Right cardiac atrium (tissue), 5 donors: ENCODE measurements around the gene PPM1L. TPM values are rescaled to one million over a fixed set of nuclear protein-coding genes. Genes with fewer than 3 reads are reported as not detected.

Experiments used
- ATAC-seq, 2 donors: fragments of 200-7000 bp; cut with Tn5 transposase; one replicate each; pipeline versions ENCODE4 v1.8.0 to v1.9.1; 2020; ENCODE audit warnings: moderate library complexity in 2 of 2, mild to moderate bottlenecking in 1 of 2
- DNase-seq, 3 donors: peaks; one replicate each; pipeline ENCODE4 v3.0.0-alpha.2; 2020
- H3K27ac ChIP-seq: one replicate; pipeline ENCODE4 v1.5.1; 2013; ENCODE audit warnings: mild to moderate bottlenecking, low read length, control low read depth, moderate library complexity
- H3K27me3 ChIP-seq: one replicate; pipeline ENCODE4 v1.6.1; 2013; ENCODE audit not compliant: control insufficient read depth, insufficient read depth
- H3K4me1 ChIP-seq: one replicate; pipeline ENCODE4 v1.6.1; 2013; ENCODE audit warnings: low read length; ENCODE audit not compliant: control insufficient read depth, insufficient read depth
- H3K4me3 ChIP-seq: one replicate; pipeline ENCODE4 v1.5.1; 2013; ENCODE audit warnings: low read length, control low read depth
- H3K9me3 ChIP-seq: one replicate; pipeline ENCODE4 v1.6.1; 2013; ENCODE audit warnings: low read length; ENCODE audit not compliant: control insufficient read depth
- WGBS: extraction: QIAGEN DNeasy Blood & Tissue Kit; methylation state at CpG from one replicate; pipeline ENCODE4 v1.1.7; 2013; 5-methylcytosine and 5-hydroxymethylcytosine counted together
- intact Hi-C, 4 donors: fragments of 100-400 bp; cut with DNase I; formaldehyde crosslinking; loops; one replicate each; pipeline versions ENCODE4 v1.11.0 to v1.14.0; 2022 to 2023
- polyA plus RNA-seq: library from polyadenylated mRNA; stranded (reverse); fragments of 200-250 nt; gene quantifications from one replicate; pipeline ENCODE4 v1.2.3, GENCODE V29; 2013
- total RNA-seq, 4 donors: library from RNA; stranded (reverse); fragmentation: NEBNext Ultra II Directional; extraction: Animal tissue kit (Norgen Biotek cat#: 25700); gene quantifications; one replicate each; pipeline ENCODE4 v1.2.1, GENCODE V29; 2021
- donor health status: healthy with polysubstance abuse.
- donor health status: DM: no; HTN: yes; CAD: no.
- donor health status: DM: no; HTN: no; CAD: no.
- donor health status: DM: no; HTN: yes; CAD: no; lungs with severe emphysema.
- donor health status: DM: yes; HTN: yes; CAD: no.

The PPM1L gene
- total and polyA plus RNA-seq, 5 donors, result 6.1 to 31.7 (median 24.0) TPM

GRCh38 chr3:161042023-161042501 lies 286.0 kb downstream of the PPM1L start:
- ATAC-seq, result no peak
- H3K27ac ChIP-seq, result no peak overlapping the region
- intact Hi-C loops, result no loop called here
- no peak for DNase-seq
- H3K4me1 ChIP-seq, result no peaks in the 10 kb centered on the region
- no peaks in the 10 kb centered on the region for H3K9me3 ChIP-seq
- WGBS, result 83% methylated on average over 2 of the region's 2 CpGs
- no peaks in the 10 kb centered on the region for H3K27me3 ChIP-seq
- H3K4me3 ChIP-seq, result no peak overlapping the region

- no peak overlapping the region for H3K4me3 ChIP-seq
- ATAC-seq (no peak), DNase-seq (no peak)
- intact Hi-C loops, result no loop called here
- no peaks in the 10 kb centered on the region for H3K9me3 ChIP-seq
- no peaks in the 10 kb centered on the region for H3K27me3 ChIP-seq
- H3K4me1 ChIP-seq, result no peaks in the 10 kb centered on the region
- WGBS, result 77% methylated on average over 5 of the region's 5 CpGs
- H3K27ac ChIP-seq, result no peak overlapping the region
Observed at GRCh38 chr3:161043336-161044035, 287.5 kb downstream of the PPM1L start.

GRCh38 chr3:161049683-161050248 lies 293.7 kb downstream of the PPM1L start:
- no peaks in the 10 kb centered on the region for H3K27me3 ChIP-seq
- no peaks in the 10 kb centered on the region for H3K4me1 ChIP-seq
- H3K4me3 ChIP-seq, result no peak overlapping the region
- ATAC-seq (no peak), DNase-seq (no peak)
- WGBS, result 80% methylated on average over 4 of the region's 4 CpGs
- H3K9me3 ChIP-seq, result no peaks in the 10 kb centered on the region
- intact Hi-C loops, result no loop called here
- no peak overlapping the region for H3K27ac ChIP-seq

GRCh38 chr3:161050935-161051334 lies 294.9 kb downstream of the PPM1L start:
- intact Hi-C loops, result no loop called here
- peak in 1 of 2 donors; percentile 36 for ATAC-seq
- no peaks in the 10 kb centered on the region for H3K27me3 ChIP-seq
- no peak overlapping the region for H3K4me3 ChIP-seq
- H3K27ac ChIP-seq, result no peak overlapping the region
- no peaks in the 10 kb centered on the region for H3K9me3 ChIP-seq
- no peaks in the 10 kb centered on the region for H3K4me1 ChIP-seq
- no peak for DNase-seq
- WGBS, result 85% methylated on average over 3 of the region's 3 CpGs

GRCh38 chr3:161051856-161052255 lies 295.8 kb downstream of the PPM1L start:
- intact Hi-C loops, result no loop called here
- 88% methylated on average over 6 of the region's 6 CpGs for WGBS
- Histone ChIP-seq H3K4me3 (no peak overlapping the region), H3K9me3 (no peaks in the 10 kb centered on the region), H3K4me1 (no peaks in the 10 kb centered on the region), H3K27ac (no peak overlapping the region), H3K27me3 (no peaks in the 10 kb centered on the region)
- DNase-seq (no peak), ATAC-seq (no peak)

- intact Hi-C loops, result no loop called here
- Histone ChIP-seq H3K27ac (no peak overlapping the region), H3K27me3 (no peaks in the 10 kb centered on the region), H3K4me3 (no peak overlapping the region), H3K9me3 (no peaks in the 10 kb centered on the region), H3K4me1 (no peaks in the 10 kb centered on the region)
- 70% methylated on average over 5 of the region's 5 CpGs for WGBS
- ATAC-seq (no peak), DNase-seq (no peak)
Observed at GRCh38 chr3:161054860-161055604, 299.0 kb downstream of the PPM1L start.

GRCh38 chr3:161064413-161064812 lies 308.4 kb downstream of the PPM1L start:
- WGBS, result 80% methylated on average over 5 of the region's 5 CpGs
- no peak overlapping the region for H3K27ac ChIP-seq
- no peak for ATAC-seq
- H3K27me3 ChIP-seq, result no peaks in the 10 kb centered on the region
- intact Hi-C loops, result no loop called here
- no peak for DNase-seq
- no peaks in the 10 kb centered on the region for H3K9me3 ChIP-seq
- no peak overlapping the region for H3K4me3 ChIP-seq
- H3K4me1 ChIP-seq, result peaks cover 2% of the 10 kb centered on the region

GRCh38 chr3:161066930-161067329 lies 310.9 kb downstream of the PPM1L start:
- peaks cover 5% of the 10 kb centered on the region for H3K4me1 ChIP-seq
- intact Hi-C loops, result no loop called here
- DNase-seq (no peak), ATAC-seq (no peak)
- WGBS, result 82% methylated on average over 3 of the region's 3 CpGs
- no peaks in the 10 kb centered on the region for H3K27me3 ChIP-seq
- no peak overlapping the region for H3K27ac ChIP-seq
- H3K9me3 ChIP-seq, result no peaks in the 10 kb centered on the region
- H3K4me3 ChIP-seq, result no peak overlapping the region

GRCh38 chr3:161067335-161067734 lies 311.3 kb downstream of the PPM1L start:
- Histone ChIP-seq H3K9me3 (no peaks in the 10 kb centered on the region), H3K4me3 (no peak overlapping the region)
- intact Hi-C loops, result no loop called here

GRCh38 chr3:161069511-161070251 lies 313.6 kb downstream of the PPM1L start:
- DNase-seq (no peak), ATAC-seq (peak; percentile 47 to 82)
- WGBS, result 57% methylated on average over 5 of the region's 5 CpGs
- H3K4me1 ChIP-seq, result peaks cover 5% of the 10 kb centered on the region
- intact Hi-C loops, result no loop called here
- no peaks in the 10 kb centered on the region for H3K9me3 ChIP-seq
- H3K27ac ChIP-seq, result no peak overlapping the region
- H3K27me3 ChIP-seq, result no peaks in the 10 kb centered on the region
- H3K4me3 ChIP-seq, result no peak overlapping the region

More at GRCh38 chr3:161067335-161067734, 311.3 kb downstream of the PPM1L start:
- ATAC-seq (peak; percentile 50 to 63), DNase-seq (no peak)
- Histone ChIP-seq H3K27ac (no peak overlapping the region), H3K27me3 (no peaks in the 10 kb centered on the region), H3K4me1 (peaks cover 5% of the 10 kb centered on the region)
- 20% methylated on average over 1 of the region's 1 CpG for WGBS
